GM12875 (cell line): Measurements from ENCODE around the gene CELA3B.
"Not testable (repeated sequence)": the region's sequence is repeated elsewhere in the genome, so short reads cannot be mapped to it uniquely, and the experiment has no call there.

Source experiments
- H3K4me3 ChIP-seq: one replicate; pipeline ENCODE4 v1.5.1; 2011; ENCODE audit warnings: low read depth, low read length, control low read depth
- TF ChIP-seq, protein P1 (sequence below): IDR thresholded peaks from 2 replicates; pipeline ENCODE4 v1.5.1; 2011; ENCODE audit warnings: low read depth, mild to moderate bottlenecking, control low read depth, inconsistent platforms, low read length, moderate library complexity, borderline replicate concordance; ENCODE audit not compliant: insufficient read depth

The CELA3B gene

DNA sequence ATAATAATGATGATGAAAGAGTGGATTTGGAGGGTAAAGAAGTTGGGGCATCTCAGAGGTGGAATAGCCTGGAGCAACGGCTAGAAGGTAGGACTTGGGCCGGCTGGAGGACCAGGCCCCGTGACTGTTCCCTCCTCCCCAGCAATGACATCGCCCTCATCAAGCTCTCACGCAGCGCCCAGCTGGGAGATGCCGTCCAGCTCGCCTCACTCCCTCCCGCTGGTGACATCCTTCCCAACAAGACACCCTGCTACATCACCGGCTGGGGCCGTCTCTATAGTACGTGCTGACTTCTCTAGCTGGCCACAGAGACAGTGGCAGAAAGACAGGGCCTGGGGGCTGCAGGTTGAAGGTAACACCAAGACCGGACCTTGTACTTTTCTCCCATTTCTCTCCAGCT is 29.9 kb downstream of the CELA3B start:
- H3K4me3 ChIP-seq, result not testable (repeated sequence)

DNA sequence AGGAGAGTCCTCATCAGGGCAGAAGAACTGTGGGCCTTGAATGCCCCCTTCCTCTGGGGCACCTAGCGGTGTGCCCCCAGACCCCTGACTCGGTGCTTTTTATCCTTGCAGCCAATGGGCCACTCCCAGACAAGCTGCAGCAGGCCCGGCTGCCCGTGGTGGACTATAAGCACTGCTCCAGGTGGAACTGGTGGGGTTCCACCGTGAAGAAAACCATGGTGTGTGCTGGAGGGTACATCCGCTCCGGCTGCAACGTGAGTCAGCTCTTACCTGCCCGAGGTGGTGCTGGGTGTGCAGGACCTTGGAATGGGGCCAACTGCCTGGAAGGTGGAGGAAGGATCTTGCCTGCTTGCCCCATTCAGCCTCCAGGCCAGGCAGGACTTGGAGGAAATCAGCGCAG is 30.4 kb downstream of the CELA3B start:
- H3K4me3 ChIP-seq, result not testable (repeated sequence)

DNA sequence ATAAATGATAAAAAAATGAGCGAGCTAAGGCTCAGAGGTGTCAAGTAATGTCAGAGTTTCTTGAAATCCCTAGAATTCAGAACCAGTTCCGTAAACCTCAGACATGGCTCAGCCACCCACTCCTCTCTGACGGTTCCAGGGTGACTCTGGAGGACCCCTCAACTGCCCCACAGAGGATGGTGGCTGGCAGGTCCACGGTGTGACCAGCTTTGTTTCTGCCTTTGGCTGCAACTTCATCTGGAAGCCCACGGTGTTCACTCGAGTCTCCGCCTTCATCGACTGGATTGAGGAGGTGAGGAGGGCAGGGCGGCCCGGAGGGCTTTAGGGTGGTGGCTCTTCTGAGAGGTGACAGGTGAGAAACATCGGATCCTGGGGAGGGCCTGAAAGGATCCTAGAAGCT is 32.7 kb downstream of the CELA3B start:
- H3K4me3 ChIP-seq, result not testable (repeated sequence)

DNA sequence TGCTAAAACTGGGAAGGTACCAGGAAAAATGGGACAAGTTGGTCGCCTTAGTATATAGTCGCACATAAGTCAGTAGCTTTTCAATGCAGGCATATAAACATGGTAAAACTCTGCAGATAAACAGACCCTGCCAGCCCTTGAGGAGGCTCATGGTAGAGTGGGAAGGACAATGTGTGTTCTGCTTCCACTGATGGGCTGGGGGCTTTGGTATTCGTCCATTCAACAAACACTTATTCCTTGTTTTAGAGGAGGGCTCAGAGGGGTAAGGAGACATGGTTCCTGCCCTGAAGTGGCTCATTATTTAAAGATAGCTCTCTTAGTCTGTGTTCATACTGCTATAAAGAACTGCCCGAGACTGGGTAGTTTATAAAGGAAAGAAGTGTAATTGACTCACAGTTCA is 35.9 kb downstream of the CELA3B start:
- not testable (repeated sequence) for H3K4me3 ChIP-seq

DNA sequence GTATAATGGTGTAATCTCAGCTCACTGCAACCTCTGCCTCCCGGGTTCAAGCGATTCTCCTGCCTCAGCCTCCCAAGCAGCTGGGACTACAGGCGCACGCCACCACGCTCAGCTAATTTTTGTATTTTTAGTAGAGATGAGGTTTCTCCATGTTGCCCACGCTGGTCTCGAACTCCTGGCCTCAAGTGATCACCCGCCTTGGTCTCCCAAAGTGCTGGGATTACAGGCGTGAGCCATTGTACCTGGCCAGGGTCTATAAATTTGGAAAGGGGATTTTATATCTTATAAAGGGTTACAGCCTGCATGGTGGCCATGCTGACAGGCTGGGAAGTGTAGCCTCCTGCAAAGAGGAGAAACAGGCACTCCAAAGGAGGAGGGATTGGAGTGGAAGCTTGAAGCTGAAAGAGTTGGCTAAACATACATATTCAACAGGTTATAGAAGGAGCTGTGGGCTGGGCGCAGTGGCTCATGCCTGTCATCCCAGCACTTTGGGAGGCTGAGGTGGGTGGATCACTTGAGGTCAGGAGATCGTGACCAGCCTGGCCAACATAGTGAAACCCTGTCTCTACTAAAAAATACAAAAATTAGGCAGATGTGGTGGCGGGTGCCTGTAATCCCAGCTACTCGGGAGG is 37.9 kb downstream of the CELA3B start:
- H3K4me3 ChIP-seq, result not testable (repeated sequence)

DNA sequence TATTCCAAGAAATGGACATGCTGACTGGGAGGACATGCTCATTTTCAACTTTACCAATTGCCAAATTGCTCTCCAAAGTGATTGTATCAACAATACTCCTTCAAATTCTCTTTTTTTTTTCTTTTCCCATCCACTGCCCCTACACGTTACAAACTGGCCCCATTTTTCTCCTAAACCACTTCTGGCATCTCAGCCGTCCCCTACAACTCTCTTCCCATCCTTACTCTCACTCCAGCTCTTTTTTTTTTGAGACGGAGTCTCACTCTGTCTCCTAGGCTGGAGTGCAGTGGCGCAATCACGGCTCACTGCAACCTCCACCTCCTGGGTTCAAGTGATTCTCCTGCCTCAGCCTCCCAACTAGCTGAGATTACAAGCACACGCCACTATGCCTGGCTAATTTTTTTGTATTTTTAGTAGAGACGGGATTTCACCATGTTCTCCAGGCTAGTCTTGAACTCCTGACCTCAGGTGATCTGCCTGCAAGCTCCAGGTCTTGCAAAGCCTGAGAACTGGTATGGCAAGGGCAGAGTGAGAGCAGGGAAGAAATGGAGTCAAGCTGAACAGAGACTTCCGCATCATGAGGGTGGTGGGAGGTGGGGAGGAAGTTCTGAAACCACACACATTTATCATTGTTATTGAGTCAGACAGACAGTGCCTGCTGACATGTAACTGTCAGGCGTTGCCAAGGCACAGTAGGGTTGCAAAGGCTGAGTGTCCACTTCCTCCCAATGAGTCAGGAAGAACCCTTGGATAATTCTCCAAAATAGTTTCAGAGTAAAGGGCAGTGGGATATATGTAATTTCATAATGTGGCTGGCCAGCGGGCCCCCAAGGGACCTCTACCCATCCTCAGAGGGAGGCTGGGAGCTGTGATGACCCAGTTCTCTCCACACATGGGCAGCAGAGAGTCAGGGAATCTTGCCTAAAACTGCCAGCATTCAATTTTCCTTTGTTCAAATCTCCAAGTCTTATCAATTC is 42.0 kb downstream of the CELA3B start:
- H3K4me3 ChIP-seq, result no peak overlapping the region
- TF ChIP-seq, protein P1, sequence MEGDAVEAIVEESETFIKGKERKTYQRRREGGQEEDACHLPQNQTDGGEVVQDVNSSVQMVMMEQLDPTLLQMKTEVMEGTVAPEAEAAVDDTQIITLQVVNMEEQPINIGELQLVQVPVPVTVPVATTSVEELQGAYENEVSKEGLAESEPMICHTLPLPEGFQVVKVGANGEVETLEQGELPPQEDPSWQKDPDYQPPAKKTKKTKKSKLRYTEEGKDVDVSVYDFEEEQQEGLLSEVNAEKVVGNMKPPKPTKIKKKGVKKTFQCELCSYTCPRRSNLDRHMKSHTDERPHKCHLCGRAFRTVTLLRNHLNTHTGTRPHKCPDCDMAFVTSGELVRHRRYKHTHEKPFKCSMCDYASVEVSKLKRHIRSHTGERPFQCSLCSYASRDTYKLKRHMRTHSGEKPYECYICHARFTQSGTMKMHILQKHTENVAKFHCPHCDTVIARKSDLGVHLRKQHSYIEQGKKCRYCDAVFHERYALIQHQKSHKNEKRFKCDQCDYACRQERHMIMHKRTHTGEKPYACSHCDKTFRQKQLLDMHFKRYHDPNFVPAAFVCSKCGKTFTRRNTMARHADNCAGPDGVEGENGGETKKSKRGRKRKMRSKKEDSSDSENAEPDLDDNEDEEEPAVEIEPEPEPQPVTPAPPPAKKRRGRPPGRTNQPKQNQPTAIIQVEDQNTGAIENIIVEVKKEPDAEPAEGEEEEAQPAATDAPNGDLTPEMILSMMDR, result peak; percentile 27; the same call in 1 of the 2 replicates

DNA sequence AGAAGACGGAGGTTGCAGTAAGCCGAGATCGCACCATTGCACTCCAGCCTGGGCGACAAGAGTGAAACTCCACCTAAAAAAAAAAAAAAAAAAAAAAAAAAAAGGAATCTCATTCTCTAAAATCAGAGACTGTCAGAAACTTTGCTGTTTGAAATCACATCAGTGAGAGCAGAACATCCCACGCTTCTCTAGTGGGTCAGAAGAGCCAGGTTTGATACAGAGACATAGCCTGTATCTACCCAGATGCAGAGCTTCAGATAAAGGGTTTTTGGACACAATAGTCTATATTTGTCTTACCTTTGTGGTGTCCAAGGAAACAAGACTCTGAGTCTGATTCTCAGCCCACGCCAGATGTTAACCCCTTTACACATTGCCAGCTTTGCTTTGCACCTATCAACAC is 44.2 kb downstream of the CELA3B start:
- TF ChIP-seq, protein P1, result no peak
- no peak overlapping the region for H3K4me3 ChIP-seq

DNA sequence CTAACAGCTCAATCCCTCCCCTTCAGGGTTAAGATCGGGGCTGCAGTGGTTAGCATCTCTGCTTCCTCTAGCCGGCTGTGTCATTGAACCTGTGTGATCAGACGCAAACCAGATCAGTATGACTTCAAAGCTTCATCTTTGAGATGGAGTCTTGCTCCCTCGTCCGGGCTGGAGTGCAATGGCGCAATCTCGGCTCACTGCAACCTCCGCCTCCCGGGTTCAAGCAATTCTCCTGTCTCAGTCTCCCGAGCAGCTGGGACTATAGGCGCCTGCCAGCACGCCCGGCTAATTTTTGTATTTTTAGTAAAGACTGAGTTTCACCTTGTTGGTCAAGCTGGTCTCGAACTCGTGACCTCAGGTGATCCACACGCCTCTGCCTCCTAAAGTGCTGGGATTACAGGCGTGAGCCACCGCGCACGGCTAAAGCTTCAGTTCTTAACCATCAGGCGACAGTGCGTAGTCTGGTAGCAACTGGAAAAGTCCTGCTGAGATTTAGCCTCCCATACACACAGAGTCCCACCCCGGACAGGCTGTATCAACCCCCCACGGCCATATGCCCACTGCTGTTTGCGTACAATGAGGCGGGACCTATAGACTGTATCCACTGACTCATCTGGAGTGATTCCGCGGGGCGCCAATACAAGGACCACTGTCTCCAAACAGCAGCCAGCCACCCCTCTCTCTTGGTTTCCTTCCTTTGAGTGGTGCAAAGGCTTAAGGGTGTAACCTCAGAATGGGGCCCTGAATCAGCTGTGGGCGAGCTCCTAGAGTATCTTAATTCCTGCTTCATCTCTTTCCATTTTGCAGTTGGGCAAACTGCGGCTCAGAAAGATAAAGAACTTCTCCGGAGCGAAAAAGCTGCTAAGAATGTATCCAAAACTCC is 47.9 kb downstream of the CELA3B start:
- TF ChIP-seq, protein P1, result 0 out of 2 replicates have a peak, but pooled peaks have one; percentile 5
- H3K4me3 ChIP-seq, result peak overlapping the region; percentile 85

DNA sequence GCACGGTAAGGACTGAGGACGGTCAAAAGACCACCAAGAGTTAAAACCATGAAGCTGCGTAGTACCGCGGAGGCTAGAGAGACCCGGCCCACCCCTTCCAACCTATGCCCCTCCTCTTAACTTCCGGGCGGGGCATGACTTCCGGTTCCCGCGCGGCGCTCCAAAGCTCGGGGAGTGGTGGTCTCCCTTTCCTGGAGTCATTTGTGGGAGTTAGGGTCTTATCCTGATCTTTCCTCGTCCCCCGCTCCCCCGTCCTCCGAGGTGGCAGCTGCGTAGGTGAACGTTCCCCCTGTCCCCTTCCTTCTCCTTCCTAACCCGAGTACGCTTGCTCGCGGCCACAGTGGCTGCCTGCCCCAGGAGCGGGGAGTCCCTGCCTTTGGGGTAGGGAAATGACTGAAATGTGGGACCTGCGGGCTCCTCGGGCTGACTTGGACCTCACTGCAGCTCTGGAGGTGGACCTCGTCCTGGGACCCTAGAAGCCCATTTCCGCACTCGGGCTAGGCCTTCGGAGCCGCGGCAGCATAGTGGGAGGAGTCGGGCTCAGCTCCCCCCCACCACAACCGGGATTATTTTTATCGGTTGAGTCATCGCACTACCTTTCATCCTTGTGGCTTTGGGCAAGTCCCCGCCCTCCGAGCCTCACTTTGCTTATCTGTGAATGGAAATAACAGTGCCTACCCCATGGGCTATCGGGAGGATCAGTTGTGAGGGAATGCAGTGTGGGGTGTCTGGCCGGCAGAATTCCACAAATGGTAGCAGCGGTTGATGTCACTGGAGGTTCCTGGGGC is 48.7 kb downstream of the CELA3B start:
- peak overlapping the region; percentile 85 for H3K4me3 ChIP-seq
- TF ChIP-seq, protein P1, result no peak
